ENCODE measurements around the gene EIF3D. TPM values are rescaled to one million over a fixed set of nuclear protein-coding genes. Genes with fewer than 3 reads are reported as not detected.

The EIF3D gene
- total and polyA plus RNA-seq, 2 of the 4 experiments (the other 2 are of a cell fraction), result 339 to 746 TPM

- peaks cover 11% of the 10 kb centered on the region for H4K20me1 ChIP-seq (ENCODE audit: insufficient read depth, low read length)
- peak overlapping the region; percentile 94 for H3K18ac ChIP-seq (ENCODE audit: low read depth, low read length)
- CTCF ChIA-PET, result no interaction called here
- no peaks in the 10 kb centered on the region for H3K9me3 ChIP-seq (ENCODE audit: control insufficient read depth, insufficient read depth, low read length)
- peaks cover 21 to 83% of the 10 kb centered on the region in 2 experiments; a peak in 3 of 4 replicates for H3K79me1 ChIP-seq (ENCODE audit: low read depth in 1 of 2, low read length in 2 of 2)
- peak overlapping the region; percentile 99 for H2BK5ac ChIP-seq (ENCODE audit: low read depth, low read length, poor library complexity, severe bottlenecking)
- POLR2A ChIA-PET (ENCODE audit: unreplicated experiment), result interaction anchor here (0.8 to 1.4 kb wide), 2 partner anchors 77 to 80 kb away, joined by 3 to 5 read pairs; partner anchors contain the start of gene MYH9
- peak overlapping the region; percentile 93 to 99 for H4K8ac ChIP-seq (ENCODE audit: low read depth in 2 of 2, low read length in 2 of 2)
- 43% methylated on average over 14 of the region's 25 CpGs; no CpG with 5 or more reads in 1 of the 2 experiments for WGBS, 2 experiments (ENCODE audit: extremely low coverage in 2 of 2, insufficient read length in 1 of 2)
- peak overlapping the region; percentile 99 for H3K4ac ChIP-seq (ENCODE audit: low read depth, low read length)
- peak overlapping the region; percentile 100 for H4K91ac ChIP-seq (ENCODE audit: insufficient read depth, low read depth, low read length)
- intact Hi-C loops (cut with micrococcal nuclease) (loop anchor here (1.0 to 5.0 kb wide), 4 partner anchors 48 to 136 kb away; no protein-coding TSS in a partner anchor), dilution Hi-C loops (cut with HindIII; ENCODE audit: low sequenced_read_pairs, unreplicated experiment) (no loop called here), in situ Hi-C loops (cut with MboI; ENCODE audit: low sequenced_read_pairs) (loop anchor here (5.0 kb wide), 1 partner anchor 83 kb away; no protein-coding TSS in a partner anchor)
- peak overlapping the region; percentile 73 for H3K9ac ChIP-seq (ENCODE audit: low read depth, low read length)
- peak overlapping the region; percentile 99 for H3K14ac ChIP-seq (replicated peaks; ENCODE audit: low read depth, low read length)
- H3K4me1 ChIP-seq (ENCODE audit: control insufficient read depth, insufficient read depth, low read length), result peaks cover 50% of the 10 kb centered on the region
- peak overlapping the region; percentile 96 for H3K27ac ChIP-seq (ENCODE audit: insufficient read depth, low read length)
- H2AK5ac ChIP-seq (ENCODE audit: low read depth, low read length), result peak overlapping the region; percentile 100
- H2AFZ ChIP-seq (replicated peaks; ENCODE audit: low read length, poor library complexity), result peak overlapping the region; percentile 48
- H3K4me3 ChIP-seq (ENCODE audit: insufficient read depth, low read depth, low read length), result no peak overlapping the region
- ATAC-seq (ENCODE audit: low read depth) (peak; percentile 32), DNase-seq (peak; percentile 93)
- peak overlapping the region; percentile 87 for H4K5ac ChIP-seq (ENCODE audit: low read depth, low read length)
- H2AK9ac ChIP-seq (replicated peaks; ENCODE audit: low read depth, low read length, poor library complexity), result peak overlapping the region; percentile 97
- peak overlapping the region; percentile 98 for H2BK15ac ChIP-seq (ENCODE audit: low read depth, low read length)
- H3K27me3 ChIP-seq (ENCODE audit: control insufficient read depth, insufficient read depth, low read length), result no peaks in the 10 kb centered on the region
- H2BK120ac ChIP-seq (ENCODE audit: low read depth, low read length), result peak overlapping the region; percentile 99
- peak overlapping the region; percentile 92 for H3K23ac ChIP-seq (ENCODE audit: low read depth, low read length)
- BruUV-seq (replicated peaks), result no TSS peak
- peaks cover 39% of the 10 kb centered on the region for H3K9me1 ChIP-seq (ENCODE audit: insufficient read depth, low read length)
- H3K4me2 ChIP-seq (ENCODE audit: low read depth, low read length), result peak overlapping the region; percentile 19; the same call in 1 of the 2 replicates
- peak overlapping the region; percentile 93 for H3K56ac ChIP-seq (ENCODE audit: extremely low read depth, insufficient read depth, low read length)
- H2BK20ac ChIP-seq (ENCODE audit: low read depth, low read length), result peak overlapping the region; percentile 99
- H3K36me3 ChIP-seq (ENCODE audit: control insufficient read depth, insufficient read depth, low read length), result 0 out of 2 replicates have a peak, but pooled peaks cover 1% of the 10 kb centered on the region
- no peak for TF ChIP-seq SMC3 (IDR thresholded peaks at IDR 0.05; ENCODE audit: low read depth, low read length)
- peak; percentile 29; the same call in 1 of the 2 replicates for TF ChIP-seq POLR2A (IDR thresholded peaks at IDR 0.05; ENCODE audit: low read depth, low read length)
- TF ChIP-seq RCOR1 (IDR thresholded peaks at IDR 0.05; ENCODE audit: insufficient replicate concordance, low read length), result peak; percentile 44
- no peak for TF ChIP-seq MXI1 (IDR thresholded peaks at IDR 0.05; ENCODE audit: borderline replicate concordance, low read depth, low read length)
- no peak for TF ChIP-seq RFX5 (IDR thresholded peaks at IDR 0.05; ENCODE audit: low read depth, low read length)
- peak; percentile 71; the same call in 1 of the 2 replicates for TF ChIP-seq MAZ (IDR thresholded peaks at IDR 0.05; ENCODE audit: borderline replicate concordance, low read depth, low read length)
- TF ChIP-seq CHD1 (IDR thresholded peaks at IDR 0.05; ENCODE audit: low read depth, low read length), result no peak
- peak; percentile 55 for TF ChIP-seq CEBPB (IDR thresholded peaks at IDR 0.05; ENCODE audit: low read depth, low read length)
- no peak for TF ChIP-seq ELK1 (IDR thresholded peaks at IDR 0.05; ENCODE audit: borderline replicate concordance, low read depth, low read length)
- peak; percentile 79 for TF ChIP-seq USF2 (IDR thresholded peaks at IDR 0.05; ENCODE audit: low read depth, low read length)
- TF ChIP-seq CTCF (conservative IDR thresholded peaks at IDR 0.05; ENCODE audit: low read depth, low read length), result no peak
- TF ChIP-seq FOS (IDR thresholded peaks at IDR 0.05; ENCODE audit: low read depth, low read length), result peak; percentile 77
- peak; percentile 70 for TF ChIP-seq BHLHE40 (IDR thresholded peaks at IDR 0.05; ENCODE audit: low read depth, low read length)
These were observed 63.5 kb downstream of the EIF3D start for GRCh38 chr22:36465232-36466021.

All from IMR-90 (cell line).